Frontal cortex (tissue), 4 donors: ENCODE data around the gene FGFRL1. TPM values are rescaled to one million over a fixed set of nuclear protein-coding genes. Genes with fewer than 3 reads are reported as not detected.

Source experiments
- DNase-seq, 2 donors: peaks; one replicate each; pipeline ENCODE4 v3.0.0; 2012; ENCODE audit warnings: low spot score in 2 of 2
- FAIRE-seq: peaks from 2 replicates; lab custom pipeline; 2012; peaks lifted over from hg19 to GRCh38; lab: Jason Lieb, UNC
- total RNA-seq: library from RNA; depleted of rRNA; stranded (reverse); fragments of >200 nt; gene quantifications from one replicate; pipeline ENCODE4 v1.2.3, GENCODE V29; 2014
- donor health status: control.
- donor health status: control.
- donor health status: control.

The FGFRL1 gene
- total RNA-seq, 1 donor from 2014 or later: 2.0 TPM

DNA sequence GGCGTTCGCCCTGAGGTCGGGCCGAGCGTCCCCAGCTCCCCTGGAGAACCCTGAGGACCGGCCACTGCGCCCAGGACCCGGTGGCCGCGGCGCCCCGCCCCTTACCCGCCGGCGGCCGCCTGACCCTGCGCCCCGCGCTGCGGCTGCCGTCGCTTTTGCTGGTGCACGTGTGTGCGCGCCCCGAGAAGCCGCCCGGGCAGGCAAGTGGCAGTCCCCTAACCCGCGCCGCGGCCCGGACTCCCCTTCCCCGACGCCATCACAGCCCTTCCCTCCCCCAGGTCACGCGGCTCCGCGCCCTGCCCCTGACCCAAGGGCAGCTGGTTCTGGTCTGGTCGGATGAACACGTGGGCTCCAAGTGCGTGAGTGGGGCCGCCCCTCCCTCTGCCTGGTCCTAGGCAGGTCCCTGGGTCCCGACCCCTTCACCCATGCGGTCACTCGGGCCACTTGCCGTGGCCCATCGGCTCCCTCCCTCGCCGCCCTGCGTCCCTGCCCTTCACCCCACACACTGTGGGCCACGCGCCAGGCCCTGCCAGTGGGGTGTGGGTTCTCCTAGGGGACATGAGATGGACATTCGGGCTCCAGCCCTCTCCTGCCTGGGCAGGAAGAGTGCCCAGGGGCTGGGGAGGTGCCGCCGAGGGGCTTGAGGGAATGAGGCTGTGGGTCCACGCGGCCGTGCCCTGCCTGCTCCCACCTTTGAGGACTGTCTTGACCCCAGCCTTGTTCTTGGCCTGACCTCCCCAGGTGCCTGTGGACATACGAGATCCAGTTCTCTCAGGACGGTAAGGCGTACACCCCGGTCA lies 8.0 kb upstream of the FGFRL1 start:
- DNase-seq (no peak), FAIRE-seq (no peak)

DNA sequence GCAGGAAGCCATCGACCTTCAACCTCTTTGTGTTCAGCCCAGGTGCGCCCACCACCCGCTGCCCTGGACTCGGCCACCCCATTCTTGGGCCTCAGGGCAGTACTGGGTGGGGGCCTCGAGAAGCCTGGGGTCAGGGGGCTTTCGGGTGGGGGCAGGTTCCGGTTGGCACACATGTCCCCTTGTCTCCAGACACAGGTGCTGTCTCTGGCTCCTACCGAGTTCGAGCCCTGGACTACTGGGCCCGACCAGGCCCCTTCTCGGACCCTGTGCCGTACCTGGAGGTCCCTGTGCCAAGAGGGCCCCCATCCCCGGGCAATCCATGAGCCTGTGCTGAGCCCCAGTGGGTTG lies 7.4 kb upstream of the FGFRL1 start:
- FAIRE-seq: no peak
- no peak for DNase-seq

DNA sequence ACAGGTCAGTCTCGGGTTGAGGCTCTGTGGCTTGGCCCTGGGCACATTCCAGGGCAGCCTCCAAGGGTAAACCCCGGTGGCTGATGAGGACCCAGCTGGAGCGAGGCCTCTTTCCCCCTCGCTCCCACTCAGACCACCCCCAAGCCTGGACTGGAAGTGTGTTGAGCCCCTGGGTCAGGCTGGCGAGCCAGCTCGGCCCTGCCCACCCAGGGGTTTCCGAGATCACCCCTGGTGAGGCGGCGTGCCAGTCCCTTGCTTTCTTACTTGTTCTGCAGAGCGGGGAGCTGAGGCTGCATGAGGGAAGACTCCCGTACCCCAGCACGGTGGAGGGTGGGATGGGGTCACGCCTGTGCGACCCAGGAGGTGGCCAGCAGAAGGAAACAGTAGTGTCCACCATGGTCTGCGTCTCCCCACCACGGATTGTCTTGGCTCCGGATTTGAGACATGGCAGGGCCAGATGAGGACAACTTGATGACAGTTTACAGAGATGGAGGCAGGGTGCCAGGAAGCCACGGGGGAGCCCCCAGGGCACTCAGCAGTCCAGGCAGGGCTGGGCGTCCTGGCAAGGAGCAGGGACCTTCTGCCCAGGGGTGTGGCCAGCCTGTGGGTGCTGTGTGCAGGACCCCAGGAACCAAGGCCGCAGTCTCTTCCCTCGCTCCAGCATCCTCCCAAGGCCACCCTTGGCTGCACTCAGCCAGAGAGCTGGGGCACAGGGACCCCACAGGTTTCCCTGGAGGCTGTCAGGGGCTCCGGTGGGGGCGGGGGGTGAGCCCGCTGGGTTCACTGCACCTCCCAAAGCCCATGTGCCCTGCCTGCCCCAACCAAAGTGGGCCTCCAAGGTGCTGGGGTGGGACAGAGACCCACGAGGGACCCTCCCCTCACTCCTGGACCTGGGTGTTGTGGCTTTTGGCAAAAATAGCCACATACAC lies 6.6 kb upstream of the FGFRL1 start:
- FAIRE-seq (no peak), DNase-seq (no peak)

DNA sequence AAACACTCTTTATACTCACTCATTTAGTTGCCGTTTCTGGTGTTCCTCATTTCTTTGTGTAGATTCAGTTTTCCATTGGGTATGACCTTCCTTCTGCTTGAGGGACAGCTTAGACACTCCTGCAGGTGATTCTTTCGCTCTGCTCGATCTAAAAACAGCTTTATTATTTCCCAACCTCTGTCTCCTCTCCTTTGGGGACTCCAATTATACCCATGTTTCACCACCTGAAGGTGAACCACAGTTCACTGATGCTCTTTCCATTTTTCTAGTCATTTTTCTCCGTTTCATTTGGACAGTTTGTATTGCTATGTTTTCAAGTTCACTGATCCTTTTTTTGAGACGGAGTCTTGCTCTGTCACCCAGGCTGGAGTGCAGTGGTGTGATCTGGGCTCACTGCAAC lies 4.6 kb upstream of the FGFRL1 start:
- FAIRE-seq (no peak), DNase-seq (no peak)

DNA sequence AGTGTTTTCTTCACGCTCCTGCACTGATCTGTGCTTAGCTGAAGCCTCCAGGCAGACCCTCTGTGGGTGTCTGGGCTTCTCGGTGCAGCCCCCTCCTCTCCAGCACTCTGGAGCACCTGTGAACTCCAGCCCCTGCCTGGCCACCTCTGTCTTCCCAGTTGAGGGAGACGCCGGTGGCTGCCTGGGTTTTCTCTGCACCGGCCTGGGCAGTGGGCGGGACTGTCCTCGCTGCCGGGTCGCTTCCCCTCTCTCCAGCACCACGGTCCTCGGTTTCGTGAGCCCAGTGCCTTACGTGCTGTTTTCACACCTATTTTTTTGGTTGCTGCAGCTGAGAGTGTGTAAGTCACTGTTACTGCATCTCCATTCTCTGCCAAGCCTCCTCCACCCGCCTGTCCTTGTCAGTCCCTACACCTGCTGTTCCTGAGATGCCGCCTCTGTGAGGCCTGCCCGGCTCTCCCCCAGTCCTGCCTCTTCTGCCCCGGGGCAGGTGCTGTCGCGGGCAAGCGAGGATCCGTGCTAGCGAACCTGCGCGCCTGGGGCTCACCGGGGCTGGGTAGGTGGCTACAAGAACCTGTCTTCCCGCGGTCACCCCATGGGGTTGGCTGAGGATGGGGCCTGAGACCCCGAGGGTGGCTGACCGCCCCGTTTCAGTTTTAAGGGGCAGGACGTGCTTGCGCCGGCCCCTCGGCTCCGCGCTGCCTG lies 2.4 kb upstream of the FGFRL1 start:
- no peak for DNase-seq
- FAIRE-seq: no peak

DNA sequence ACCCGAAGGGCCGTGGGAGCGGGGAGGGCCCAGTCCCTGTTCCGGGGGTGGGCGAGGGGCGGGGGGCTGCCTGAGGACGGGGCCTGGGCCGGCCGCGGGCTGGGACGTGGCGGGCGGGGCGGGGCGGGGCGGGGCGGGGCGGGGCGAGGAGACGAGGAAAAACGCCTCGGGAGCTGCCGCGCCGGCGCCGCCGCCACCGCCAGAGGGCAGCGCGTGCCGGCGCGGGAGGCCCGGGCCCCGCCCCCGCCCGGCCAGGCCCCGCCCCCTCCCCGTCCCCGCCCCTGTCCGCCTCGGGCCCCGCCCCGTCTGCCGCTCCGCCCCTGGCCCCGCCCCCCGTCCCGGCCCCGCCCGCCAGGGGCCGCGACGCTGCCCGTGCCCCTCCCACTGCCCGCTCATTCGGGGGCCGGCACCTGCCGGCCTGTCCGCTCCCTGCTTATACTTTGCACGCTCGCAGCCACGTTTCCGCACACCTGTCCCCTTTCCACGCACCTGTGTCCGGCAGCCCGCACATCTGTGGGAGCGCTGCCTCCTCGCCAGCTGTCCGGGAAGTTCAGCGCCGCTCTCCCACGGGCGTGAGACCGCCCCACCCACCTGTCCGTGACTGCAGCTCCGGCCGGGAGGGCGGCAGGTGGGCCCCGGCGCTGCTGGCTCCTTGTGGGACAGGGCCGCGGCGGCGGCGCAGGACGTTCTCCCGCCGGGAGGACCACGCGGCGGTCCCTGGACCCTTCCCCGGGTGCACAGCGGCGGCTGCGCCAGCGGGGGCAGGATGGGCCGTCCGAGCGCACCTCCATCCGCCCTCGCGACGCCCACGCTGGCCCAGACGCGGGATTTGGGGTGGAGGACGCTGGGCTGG lies 1.7 kb upstream of the FGFRL1 start:
- FAIRE-seq: no peak
- peak; percentile 91 to 96 for DNase-seq

DNA sequence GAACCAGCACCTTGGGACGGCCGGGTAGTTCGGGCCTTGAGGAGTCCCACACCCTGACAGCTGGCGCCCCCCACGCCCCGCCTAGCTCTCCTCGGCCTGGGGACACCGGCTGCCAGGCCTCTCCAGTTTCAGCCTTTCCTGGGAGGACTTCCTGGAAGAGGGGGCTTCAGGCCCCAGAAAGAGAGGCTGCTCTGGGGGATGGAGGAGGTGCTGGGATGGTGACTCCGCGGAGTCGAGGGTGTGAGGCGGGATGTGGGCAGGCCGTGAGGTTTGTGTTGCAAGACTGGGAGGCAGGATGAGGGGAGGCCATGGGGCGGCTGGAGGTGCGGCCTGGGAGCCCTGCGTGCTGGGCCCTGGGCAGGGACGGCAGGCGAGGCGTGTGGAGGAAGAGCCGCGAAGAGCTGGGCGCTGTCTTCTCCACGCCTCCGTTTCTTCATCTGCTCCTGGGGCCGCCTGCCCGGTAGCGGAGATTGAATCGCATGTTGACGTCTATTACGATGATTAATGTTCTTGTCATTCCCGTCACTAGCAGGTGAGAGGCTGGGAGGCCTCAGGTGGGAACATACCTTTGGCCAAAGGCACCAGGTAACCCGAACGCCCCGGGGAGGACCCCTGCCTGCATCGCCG lies 918 bp upstream of the FGFRL1 start:
- DNase-seq (no peak), FAIRE-seq (no peak)

DNA sequence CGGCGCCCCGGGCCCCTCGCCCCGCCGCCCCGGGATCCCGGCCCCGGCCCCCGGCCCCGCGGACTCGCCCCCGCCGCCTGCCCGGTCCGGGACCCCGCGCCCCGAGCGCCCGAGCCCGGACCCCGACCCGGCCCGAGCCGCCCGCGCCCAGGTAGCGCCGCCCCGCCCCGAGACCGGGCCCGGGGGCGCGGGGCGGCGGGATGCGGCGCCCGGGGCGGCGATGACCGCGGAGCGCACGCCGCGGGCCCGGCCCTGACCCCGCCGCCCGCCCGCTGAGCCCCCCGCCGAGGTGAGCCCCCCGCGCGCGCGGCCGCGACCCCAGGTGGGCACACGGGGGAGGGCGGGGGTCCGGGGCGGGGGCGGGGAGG lies 224 bp downstream of the FGFRL1 start:
- no peak for DNase-seq

DNA sequence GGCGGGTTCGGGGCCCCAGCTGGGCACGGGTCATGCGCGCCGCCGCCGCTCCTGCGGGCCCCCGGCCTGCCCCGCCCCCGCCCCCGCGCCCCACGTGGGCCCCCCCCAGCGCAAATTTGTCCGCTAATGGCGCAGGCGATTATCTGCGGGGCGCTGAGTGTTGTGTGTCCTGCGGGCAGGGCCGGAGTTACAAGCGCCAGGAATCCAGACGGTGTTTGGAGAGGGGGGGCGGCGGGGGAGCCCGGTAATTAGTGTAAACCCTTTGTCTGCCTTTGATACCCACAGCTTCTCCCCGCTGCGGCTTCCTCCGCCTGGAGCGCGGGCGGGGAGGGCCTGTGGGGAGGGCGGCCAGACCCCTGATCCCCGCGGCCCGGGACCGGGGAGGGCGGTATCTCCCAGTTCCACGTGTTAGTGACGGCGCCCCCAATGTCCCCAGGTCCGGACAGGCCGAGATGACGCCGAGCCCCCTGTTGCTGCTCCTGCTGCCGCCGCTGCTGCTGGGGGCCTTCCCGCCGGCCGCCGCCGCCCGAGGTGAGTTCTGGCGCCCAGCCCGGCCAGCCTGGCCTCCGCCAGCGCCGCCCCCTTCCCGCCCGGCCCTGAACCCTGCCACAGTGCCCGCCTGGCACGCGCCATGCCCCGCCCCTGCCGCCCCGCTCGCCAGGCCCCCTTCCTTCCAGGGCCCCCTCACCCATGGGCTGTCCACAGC lies 761 bp downstream of the FGFRL1 start:
- no peak for DNase-seq
- FAIRE-seq: no peak

More for the DNA sequence above, 224 bp downstream of the FGFRL1 start:
- FAIRE-seq: no peak

DNA sequence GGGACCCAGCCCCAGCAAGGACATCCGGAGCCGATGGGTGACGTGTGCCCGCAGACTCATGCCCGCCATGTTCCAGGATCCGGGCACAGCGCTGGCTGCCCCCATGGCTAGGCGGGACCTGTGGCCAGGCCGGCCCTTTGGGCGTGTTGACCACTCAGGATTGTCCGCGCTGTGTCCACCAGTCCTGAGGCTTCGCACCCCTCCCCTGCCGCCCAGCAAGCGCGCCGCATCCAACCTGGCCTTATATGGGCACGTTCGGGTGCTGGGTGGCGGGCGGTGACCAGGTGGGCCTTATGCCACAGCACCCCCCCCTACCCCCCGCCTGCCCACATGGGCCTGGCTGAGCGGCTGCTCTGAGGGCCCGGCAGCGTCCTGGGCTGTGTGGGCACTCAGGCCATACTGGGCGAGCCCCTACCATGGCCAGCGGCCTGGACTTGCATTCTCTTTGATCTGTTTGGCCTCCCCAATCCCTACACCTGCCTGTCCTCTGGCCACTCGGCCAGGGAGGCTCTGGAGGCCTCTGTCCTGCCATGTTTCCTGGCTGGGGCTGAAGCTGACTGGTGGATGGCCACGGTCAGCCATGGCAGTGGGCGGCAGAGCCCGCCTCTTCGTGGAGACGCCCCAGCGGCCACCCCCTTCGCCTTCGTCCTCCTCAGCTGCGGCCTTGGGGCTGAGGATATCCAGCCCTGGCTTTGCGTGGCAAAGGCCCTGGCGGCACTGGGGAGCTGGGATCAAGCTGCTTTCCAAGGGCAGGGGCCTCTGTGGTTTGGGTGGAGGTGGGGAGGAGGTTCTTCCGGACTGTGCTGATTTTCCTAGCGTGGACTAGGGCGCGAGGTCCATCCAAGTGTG lies 2.0 kb downstream of the FGFRL1 start:
- no peak for FAIRE-seq
- DNase-seq: no peak

DNA sequence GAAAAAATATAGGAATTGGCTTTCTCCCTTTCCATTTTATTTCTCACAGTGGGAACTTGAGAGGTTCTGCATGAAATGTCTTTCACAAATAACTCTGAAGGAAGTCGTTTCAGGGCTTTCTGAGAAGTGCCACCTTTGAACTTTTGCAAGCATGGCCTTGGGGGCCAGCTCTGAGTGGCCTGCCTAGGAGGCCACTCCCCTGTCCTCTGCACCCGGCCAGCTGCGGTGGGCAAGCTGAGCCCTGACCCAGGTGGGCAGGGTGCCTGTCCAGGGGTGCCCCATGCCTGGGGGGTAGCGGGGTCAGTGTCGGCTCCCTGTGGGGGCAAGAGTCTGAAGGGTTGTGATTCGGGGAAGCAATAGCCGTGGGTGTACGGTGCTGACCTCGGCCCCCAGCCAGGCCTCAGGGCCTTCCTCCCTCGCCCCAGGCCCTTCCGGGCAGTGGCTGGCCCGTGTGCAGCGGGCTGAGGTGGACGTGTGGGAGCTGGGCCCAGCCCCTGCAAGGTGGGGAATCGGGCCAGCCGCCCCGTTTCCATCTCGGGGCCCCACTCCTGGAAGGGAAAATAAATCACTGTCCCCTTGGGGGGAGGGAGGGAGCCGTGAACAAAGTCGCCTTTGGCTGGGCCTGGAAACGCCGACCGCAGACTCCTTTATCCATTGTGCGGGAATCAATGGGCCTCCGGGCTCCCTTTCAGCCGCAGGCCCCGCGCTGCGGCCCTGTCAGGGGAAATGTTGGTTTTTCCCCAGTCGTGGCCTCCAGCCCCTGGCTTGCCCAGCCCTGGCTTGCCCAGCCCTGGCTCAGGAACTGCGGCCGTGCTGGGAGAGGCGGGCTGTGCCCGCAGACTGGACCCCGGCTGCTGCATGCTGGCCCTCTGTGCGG lies 3.1 kb downstream of the FGFRL1 start:
- DNase-seq: peak; percentile 68 to 90
- no peak for FAIRE-seq

DNA sequence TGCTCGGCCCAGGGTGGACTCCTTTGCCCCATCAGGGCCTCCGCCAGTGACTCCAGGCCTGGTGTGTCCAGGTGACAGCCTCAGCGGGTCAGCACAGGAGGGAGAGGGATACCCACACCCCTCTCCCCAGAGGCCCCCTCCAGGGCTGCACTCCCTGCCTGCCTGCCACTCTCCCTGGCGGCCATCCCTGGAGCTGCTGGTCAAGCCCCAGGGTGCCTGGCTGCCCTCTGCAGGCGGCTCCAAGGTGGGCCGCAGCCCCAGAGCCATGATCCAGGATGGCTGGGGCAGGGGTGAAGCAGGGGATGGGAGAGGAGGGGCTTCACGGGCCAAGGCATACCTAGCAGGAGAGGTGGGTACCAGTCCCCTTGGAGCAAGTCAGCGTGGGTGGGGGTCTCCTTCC lies 3.8 kb downstream of the FGFRL1 start:
- FAIRE-seq (no peak), DNase-seq (no peak)

DNA sequence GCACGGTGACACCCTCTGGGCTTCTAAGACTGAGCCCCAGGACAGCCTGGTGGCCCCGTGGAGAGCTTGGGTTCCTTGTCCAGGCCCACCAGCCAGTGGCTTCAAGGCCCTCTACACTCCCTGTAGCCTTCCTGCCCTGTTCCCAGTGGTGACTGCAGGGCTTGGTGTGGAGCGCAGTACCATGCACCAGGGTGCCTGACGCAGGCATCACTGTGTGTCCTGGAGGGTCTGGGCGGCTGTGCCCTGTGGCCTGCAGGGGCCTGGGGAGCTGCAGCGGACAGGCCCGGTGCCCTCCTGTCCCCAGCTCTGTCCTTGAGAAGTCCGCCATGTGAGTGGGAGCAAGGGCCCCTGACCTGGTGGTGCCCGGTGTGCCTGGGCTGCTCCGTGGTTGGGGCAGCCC lies 4.3 kb downstream of the FGFRL1 start:
- no peak for FAIRE-seq

DNA sequence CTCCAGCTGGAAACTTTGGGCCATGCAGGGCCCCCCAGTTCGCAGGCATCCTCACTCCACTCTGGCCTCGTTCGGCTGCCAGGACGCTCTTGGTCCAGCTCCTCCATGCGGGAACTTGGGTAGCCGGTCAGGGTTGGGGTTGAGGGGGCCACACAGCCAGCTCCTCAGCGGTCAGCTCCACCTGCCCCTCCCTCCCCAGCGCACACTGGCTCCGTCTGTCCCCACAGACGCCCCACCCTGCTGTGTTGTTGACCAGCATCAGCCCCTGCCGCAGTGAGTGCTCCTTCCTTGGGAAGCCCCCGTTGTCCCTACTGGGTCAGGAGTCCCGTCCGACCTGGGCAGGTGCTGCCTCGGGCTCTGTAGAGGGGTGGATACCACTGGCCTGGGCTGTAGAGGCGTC lies 5.8 kb downstream of the FGFRL1 start:
- no peak for FAIRE-seq

More for the DNA sequence above, 4.3 kb downstream of the FGFRL1 start:
- no peak for DNase-seq

DNA sequence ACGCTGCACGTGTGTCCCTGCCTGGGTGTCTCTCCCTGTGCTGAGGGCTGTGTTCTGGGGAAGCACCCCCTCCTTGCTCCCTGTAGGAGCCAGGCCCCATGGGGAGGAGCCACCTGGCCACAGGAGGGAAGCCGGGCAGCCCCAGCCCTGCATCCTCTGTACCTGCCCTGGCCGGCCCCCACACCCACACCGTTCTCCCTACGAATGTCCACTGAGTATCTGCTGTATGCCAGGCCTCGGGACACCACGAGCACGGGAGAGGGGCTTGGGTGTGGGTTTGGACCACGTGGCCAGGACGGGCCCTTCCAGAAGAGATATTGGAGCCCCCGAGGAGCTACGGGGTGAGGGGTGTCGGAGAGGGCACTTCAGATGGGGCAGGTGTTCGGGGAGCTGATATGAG lies 6.3 kb downstream of the FGFRL1 start:
- no peak for FAIRE-seq
- DNase-seq: no peak

More for the DNA sequence above, 5.8 kb downstream of the FGFRL1 start:
- no peak for DNase-seq

DNA sequence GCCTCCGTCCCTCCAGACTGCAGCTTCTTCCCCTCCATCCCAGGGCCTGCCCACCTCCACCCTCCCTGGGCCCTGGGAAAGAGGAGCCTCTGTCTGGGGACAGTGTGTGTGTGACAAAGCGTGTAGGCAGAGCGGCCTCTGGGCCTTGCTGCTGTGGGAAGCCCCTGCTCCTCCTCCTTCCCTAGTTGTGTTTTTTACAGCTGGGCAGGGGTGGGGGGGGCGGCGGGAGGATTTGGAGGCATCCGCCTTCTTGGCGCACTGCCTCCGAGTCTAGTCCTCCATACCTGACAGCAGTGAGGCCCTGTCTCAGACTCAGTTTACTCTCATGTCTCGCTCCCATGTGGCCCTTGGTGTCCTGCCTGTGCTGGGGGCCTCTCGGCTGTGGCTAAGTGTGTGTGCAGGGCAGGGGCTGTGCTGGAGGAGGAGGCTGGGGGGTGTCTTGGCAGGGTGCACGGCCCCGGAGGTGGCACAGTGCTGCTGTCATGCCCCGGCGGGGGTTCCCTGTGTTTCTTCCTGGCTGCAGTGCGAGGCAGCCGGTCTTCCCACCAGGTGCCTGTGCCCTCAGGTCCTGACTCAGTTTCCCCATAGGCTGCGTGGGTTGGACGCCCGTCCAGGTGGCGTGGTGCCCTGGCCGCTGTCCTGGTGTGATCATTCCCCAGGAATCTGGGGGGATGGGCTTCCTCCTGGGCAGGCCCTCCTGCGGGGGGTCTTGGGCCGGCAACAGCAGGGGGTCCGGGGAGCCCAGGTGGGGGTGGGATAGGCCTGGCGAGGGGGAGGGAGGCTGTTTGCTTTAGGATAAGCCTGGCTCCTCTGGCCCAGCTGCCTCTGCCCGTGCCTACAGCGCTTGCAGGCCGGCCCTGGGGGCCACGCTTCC lies 7.0 kb downstream of the FGFRL1 start:
- no peak for FAIRE-seq
- DNase-seq: no peak
